Stimulated activated CD8-positive, alpha-beta memory T cell treated with anti-CD3 and anti-CD28 coated beads, Interleukin-12 subunit alpha, Interleukin-12 subunit beta, amount 100 ng/mL, for 24 hours (primary cell): ENCODE data around the gene WNK2.

Source experiments
- DNase-seq: peaks from one replicate; pipeline ENCODE4 v3.0.0-alpha.2; 2020; ENCODE audit errors: extremely low read depth

Gene WNK2

DNA sequence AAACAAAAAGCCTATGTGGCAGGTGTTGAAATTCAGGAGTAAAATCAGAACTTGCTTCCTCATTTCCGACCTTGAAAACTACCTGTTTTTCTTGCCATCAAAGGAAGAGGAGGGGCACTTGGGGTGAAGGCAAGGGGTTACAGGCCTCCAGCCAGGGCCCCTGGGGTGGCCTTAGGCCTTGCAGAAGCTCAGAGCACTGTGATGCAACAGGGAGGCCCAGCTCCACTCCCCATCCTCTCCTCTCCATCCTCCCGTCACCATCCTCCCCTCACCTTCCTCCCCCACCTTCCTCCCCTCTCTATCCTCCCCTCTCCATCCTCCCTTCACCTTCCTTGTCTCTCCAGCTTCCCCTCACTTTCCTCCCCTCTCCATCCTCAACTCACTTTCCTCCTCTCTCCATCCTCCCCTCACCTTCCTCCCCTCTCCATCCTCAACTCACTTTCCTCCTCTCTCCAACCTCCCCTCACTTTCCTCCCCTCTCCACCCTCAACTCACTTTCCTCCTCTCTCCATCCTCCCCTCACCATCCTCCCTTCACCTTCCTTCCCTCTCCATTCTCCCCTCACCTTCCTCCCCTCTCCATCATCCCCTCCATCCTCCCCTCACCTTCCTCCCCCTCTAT, 111.6 kb downstream of the WNK2 start:
- DNase-seq = no peak

DNA sequence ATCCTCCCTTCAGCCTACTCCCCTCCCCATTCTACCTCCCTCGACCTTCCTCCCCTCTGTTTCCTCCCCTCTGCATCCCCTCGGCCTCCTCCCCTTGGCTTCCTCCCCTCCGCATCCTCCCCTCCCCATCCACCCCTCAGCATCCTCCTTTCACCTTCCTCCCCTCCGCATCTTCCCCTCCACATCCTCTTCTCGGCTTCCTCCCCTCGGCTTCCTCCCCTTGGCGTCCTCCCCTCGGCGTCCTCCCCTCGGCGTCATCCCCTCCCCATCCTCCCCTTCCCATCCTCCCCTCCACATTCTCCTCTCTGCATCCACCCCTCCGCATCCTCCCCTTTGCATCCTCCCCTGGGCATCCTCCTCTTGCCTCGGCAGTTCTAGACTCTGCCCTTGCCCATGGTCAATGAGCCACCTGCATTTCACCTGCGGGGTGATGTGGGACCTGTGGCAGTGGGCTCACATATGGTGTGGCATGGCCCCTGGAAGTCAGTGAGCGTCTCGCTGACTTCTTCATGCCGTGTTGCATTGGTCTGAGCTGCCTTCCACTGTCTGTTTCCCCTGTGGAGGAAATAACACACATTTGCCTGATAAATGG, 113.0 kb downstream of the WNK2 start:
- DNase-seq = no peak

GRCh38 chr9:93297659-93298497, 113.9 kb downstream of the WNK2 start:
- no peak for DNase-seq

- no peak for DNase-seq
Observed at GRCh38 chr9:93298498-93299417, 114.8 kb downstream of the WNK2 start.

DNA sequence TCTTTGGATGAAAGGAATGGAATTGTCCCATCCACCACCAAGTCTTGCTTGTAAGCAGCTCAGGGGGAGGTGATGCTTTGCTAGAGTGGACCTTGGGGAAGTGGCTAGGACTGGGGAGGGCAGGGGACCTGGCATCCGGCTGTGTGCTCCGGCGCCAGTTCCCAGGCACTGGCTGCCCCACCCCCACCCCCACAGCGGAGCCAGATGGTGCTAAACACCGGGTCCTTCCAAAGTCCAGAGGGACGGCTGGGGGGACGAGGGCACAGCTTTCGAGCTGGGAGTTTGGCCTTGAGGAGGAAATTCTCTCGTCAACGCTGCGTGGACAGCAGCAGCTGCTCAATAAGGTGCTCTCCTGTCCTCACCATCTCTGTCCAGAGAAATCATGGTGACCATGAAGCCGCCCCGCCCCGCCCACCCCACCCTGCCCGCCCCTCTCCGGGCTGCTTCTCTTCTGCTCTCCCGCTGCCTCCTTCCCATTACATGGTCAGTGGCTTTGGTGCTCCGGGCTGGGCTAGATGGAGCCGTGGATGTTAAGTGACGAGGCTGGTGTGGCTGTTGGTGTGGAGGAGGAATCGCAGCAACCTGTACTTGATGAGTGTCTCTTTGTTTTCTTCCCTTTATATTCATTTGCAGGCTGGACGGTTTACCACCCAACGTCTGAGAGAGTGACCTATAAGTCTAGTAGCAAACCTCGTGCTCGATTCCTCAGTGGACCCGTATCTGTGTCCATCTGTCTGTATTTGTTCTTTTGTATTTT, 115.7 kb downstream of the WNK2 start:
- DNase-seq = no peak

- no peak for DNase-seq
Observed at GRCh38 chr9:93300175-93300572, 116.2 kb downstream of the WNK2 start.

DNA sequence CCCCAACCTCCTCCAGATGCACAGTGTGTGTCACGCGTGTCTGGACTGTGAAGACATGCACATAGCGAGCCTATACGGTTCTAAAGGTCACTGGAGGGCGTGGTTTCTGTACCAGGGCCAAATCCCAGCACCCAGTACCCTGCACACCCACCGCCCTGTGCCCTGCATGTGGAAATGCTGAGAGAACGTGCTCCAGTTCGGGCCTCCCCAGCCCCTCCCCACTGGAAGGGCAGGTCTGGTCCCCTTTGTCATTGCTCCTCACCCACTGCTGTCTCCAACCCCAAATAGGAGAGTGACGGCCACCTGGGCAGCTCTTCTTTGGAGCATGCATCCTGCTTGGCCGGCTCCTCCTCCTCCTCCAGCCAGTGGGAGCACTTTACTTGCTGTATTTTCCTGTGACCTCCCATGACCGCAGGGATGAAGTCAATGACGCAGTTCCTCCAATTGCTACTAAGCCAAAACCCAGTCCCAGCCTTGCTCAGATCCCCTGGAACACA, 116.7 kb downstream of the WNK2 start:
- no peak for DNase-seq

GRCh38 chr9:93301291-93301811, 117.4 kb downstream of the WNK2 start:
- DNase-seq = no peak

DNA sequence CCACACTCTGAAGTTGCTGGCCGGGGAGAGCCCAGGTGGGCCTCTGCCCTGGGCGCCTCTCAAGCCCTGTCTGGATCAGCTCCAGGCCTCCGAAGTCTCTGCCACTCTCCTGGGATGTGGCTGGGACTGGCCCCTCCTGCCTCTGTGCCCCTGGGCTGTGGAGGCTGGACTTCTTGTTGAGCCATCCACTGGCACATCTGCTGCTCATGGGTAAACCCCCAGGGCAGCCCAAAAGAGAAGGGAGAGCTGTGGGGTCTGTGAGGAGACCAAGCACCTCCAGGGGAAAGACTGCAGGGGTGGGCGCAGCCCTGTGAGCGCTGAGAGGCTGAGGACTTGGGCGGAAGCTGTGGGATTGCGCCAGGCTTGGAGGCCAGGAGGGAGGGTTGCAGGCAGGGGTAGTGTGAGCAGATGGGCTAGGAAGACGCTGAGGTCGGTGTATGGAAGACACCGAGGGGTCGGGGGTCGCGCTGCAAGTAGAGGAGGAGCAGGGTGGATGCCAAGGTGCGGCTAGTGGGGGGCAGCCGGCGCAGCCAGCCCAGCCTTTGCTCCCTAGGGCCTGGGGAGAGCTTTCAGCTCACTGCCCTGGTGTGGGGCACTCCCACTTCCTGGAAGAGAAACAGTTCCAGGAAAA, 118.1 kb downstream of the WNK2 start:
- no peak for DNase-seq

DNA sequence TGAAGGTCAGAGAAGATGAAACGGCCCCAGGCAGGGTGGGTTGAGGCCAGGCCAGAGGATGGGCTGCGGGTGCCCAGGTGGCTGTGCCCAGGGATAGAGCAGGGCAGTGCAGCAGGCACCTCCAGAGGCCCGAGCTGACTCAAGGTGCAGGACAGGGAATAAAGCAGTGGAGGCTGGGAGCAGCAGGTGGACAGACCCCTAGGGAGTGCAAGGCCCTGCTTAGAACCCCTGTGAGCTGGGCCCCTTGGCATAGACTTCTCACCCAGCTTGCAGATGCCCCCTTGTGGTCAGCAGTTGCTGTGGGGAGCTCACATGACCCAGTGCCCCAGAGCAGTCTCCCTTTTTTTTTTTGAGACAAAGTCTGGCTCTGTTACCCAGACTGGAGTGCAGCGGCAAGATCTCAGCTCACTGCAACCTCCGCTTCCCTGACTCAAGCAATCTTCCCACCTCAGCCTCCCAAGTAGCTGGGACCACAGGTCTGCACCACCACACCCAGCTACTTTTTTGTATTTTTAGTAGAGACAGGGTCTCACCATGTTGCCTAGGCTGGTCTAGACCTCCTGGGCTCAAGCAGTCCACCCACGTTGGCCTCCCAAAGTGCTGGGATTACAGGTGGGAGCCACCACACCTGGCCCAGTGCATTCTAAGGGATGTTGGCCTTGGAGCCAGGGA, 118.8 kb downstream of the WNK2 start:
- DNase-seq = peak; percentile 25

GRCh38 chr9:93303258-93303771, 119.4 kb downstream of the WNK2 start:
- no peak for DNase-seq

DNA sequence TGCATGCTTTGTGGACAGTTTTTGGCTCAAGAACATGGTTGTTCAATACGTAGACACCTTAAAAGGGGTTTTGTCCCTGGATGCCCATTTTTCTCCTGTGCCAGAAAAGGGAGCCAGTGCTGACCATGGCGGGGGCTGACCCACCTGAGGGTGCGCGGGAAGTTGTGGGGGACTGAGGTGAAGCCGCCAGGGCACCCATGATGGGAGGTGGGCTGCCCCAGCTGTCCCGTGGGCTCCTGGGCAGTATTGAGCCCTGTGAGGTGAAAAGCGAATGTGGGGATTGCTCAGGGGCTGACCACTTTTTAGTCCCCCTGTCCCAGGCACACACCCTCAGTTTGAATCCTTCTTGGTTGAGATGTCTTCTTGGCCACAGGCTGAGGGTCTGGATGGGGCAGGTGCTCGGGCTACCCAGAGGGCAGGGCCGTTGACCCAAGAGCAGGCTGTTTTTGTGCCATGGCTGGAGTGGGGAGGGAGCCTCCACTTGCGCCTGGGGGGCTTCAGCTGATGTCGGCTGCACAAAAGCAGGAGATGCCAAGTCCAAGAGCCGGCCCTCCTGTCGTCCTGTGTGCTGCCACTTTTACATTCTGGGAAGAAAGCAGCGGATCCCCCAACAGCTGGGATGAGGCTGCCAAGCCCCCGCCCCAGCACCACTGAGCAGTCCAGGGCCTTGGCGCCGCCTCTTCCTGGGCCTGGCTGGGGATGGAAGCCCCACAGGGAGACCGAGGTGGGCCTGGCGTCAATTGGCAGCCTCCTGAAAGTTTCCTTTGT, 120.1 kb downstream of the WNK2 start:
- DNase-seq = no peak

DNA sequence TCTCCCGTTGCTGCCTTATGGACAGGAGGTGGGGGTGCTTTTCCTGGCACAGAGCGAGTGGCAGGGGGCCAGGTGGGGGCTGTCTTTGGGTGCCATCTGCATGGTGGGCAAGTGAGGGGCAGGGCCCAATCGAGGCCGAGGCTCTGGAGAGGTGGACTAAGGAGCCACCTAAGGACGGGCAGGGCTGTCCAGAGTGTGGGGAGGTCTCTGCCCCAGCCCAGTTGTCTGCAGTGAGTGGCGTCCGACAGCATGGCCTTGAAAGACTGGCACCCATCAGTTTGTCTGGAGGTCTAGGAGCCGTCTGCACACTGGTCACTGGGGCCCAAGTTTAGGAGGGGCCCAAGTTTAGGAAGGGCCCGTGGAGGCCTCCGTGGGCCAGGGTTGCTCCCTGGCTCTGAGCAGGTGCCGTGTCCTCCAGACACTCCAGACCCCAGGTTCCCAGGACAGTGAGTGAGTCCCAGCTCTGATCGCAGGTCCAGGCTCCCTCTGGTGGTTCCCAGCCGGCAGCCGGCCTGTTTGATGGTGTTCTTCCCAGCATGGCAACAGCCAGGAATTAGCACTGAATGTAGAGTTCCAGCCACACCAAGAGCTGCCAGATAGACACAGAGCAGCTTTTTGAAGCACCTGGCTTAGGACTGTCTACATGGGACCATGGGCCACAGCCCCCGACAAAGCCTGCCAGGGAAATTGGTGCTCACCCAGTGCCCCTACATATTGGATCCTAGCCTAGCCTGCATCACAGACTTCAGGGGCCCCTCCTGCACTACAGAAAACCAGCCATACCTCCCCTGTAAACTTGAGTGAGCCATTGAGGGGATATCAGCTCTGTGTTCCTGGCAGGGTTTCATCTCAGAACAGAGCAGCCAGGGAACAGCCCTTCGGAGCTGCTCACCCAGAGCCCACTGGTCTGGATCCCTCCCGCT, 120.9 kb downstream of the WNK2 start:
- DNase-seq = no peak

DNA sequence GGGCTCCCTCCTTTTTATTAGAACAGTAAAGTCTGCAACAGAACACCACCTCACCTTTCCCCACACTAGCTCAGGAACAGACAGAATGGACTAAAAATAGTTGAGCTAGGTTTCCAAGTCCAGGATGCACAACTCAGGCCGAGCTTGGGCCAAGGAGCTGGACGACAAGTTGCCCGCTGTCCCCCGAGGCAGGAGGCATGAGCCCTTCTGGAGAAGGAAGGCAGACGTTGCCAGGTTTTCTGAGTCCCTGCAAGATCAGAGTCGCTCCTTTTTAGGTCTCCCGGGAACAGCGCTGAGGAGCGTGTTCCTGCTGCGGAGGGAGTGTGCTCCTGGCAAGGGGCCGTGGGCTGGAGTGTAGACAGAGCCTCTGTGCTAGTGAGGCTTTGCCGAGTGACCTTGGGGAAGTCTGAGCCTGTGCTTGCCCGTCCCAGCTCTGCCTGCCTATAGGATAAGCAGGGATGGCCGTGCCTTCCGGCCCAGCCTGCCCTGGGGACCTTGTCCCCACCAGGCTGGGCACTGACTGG, 121.6 kb downstream of the WNK2 start:
- no peak for DNase-seq

DNA sequence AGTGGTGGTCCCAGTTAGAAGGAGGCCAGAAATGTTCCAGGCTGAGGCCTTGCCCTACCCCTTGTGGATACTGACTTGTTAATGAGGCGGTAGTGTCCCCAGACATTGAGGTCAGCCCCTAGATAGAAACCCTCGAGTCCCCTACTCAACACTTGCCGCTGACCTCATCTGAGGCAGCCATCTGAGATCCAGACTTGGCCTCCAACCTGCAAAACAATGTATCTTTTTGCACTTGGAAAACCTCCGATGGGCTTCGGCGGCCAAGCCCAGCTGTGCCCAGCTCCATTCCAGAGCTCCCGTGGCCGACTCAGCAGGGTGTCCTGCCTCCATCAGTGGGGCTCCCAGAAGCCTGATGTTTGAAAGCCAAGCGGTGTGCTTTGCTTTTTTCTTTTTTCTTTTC, 122.1 kb downstream of the WNK2 start:
- no peak for DNase-seq

DNA sequence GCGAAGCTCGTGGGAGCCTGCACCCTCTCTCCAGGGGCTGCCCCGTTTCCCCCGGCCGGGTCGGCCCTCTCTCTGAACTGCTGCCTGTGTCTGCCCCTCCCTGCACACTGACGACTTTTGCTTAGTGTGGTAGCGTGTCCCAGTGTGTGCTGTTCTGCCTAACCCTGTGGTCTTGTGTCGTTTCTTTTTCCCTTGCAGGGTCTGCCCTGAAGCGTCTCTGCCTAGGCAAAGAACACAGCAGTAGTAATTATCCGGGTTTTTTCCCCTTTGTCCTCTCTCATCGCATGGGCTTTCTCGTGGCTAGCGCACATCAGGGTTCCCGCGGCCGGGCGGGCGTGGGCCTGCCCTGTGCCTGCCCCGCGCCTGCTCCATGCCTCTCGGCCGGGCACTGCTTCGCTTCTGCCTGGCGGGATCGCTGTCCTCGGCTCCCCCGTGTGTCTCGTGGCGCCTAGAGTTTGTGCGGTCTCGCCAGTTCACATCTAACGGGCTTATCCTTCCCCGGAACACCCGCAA, 122.7 kb downstream of the WNK2 start:
- no peak for DNase-seq

DNA sequence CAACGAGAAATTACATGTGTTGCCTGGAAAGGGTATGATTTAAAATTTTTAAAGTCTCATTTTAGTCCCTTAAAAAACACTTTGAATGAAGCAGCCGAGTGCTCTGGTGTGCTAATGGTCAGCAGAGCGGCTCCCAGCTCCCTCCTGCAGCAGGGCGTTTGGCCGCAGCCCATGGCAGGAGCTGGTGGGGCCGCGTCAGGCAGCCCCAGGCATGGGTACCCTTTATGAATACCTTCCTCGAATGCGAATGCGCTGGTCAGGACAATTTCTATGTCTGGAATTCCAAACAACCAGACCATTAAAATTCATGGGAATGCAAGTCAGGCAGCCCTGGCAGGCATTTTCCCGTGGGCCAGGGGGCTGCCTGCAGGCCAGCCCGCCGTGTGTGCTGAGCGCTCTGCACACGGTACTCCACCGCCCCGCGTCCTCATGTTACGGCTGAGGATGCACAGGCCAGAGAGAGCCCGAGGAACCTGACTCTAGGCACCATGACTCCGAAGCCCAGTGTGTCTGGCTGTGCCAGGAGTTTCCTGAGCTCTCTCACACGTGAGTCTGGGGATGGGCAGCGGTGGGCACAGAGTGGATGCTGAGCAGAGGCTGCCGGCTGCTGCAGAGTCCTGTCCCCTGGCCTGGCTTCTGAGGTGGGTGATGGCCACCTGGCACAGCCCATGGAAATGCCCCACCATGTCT, 123.7 kb downstream of the WNK2 start:
- DNase-seq = no peak
